HG03469 (cell line): ENCODE results near the gene GTSF1L.

Experiments
- ATAC-seq: cut with Tn5 transposase; IDR thresholded peaks from one replicate; pipeline ENCODE4 v1.9.1; 2021; ENCODE audit warnings: mild to moderate bottlenecking, moderate library complexity, moderate number of reproducible peaks; ENCODE audit not compliant: unreplicated experiment

GTSF1L gene

GRCh38 chr20:43746344-43747137, 19.7 kb upstream of the GTSF1L start:
- ATAC-seq = no peak

- no peak for ATAC-seq
These were observed 18.3 kb upstream of the GTSF1L start for GRCh38 chr20:43744966-43745730.

GRCh38 chr20:43744151-43744611, 17.4 kb upstream of the GTSF1L start:
- no peak for ATAC-seq

- no peak for ATAC-seq
These were observed 13.8 kb upstream of the GTSF1L start for GRCh38 chr20:43740642-43741041.

GRCh38 chr20:43739148-43739749, 12.4 kb upstream of the GTSF1L start:
- ATAC-seq = no peak

DNA sequence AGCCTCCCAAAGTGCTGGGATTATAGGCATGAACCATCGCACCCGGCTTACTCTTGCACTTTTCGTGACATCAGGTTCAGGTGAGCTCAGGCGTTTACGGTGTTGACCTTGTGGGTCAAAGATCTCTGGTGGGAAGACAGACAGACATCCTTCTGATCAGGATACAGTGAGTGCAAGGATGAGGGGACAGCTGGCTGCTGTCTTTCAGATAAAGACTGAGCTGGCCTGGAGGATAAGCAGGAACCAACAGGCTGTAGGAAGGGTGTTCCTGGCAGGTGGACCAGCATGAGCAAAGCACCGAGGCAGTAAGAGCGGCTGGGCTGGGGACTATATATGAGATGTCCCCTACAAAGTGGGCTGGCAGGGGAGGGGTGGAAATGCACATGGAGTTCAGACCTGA, 11.1 kb upstream of the GTSF1L start:
- no peak for ATAC-seq

DNA sequence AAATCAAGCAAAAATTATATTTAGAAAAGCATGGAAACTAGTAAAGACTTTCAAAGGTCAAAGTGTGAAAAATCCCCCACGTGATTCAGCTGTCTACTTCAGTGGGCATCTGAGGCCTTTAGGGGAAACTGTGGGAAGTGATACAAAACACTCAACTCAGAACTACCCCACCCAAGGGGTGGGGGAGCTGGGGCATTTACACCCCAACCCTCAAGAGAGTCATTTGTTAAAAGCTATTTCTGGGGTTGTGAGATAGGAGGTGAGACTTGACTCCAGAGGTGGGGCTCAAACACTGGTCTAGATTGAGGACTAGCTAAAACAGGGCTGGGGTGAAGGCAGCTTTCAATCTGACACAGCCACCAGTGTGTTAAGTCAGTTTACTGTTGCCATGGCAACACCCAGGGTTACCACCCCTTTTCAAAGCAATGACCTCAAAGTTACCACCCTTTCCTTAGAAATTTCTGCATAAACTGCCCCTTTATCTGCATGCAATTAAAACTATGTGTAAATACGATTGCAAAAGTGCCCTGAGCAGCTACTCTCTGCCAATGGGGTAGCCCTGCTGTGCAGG, 9.9 kb upstream of the GTSF1L start:
- ATAC-seq = peak; percentile 77

DNA sequence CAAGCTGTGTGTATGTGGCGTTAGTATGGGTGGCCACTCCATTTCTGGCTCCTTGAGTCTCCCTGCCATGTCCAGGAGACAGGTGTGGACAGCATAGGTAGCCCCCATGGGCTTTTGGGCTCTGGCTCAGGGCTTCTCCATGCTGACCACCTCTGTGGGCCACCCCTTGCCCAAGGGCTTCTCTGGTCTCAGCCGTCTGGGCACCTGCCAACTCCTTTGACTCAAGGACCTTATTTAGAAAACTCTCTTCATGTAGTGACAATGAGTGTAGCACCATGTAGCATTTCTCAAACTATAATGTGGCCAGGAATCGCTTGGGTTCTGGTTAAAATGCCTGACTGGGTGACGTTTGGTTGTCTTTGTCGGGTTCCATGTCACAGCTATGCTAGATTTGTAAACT, 5.1 kb upstream of the GTSF1L start:
- no peak for ATAC-seq

GRCh38 chr20:43731469-43731868, 4.7 kb upstream of the GTSF1L start:
- no peak for ATAC-seq

DNA sequence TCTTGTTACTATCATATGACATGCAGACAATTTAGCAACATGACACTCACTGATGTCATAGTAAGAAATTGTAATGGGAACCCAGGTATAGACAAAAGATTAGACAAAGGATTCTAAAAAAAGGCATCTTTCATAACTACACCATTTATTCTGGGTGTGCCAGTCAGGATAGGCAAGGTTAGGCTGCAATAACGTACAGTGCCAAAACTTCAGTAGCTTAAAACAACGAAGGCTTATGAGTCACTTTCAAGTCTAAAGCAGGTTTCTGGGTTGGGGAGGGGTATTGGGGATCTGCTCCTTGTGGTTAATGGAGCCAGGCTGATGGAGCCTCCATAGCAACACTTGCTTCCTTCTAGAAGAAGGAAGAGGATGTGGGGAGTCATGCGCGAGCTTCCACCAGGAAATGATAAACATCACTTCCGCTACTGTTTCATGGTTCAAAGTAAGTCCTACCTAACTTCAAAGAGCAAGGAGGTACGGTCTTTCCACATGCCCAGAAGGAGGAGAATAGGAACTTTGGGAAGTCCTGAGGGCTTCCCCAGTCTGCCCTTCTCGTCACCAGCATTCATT, 2.0 kb upstream of the GTSF1L start:
- ATAC-seq = no peak

DNA sequence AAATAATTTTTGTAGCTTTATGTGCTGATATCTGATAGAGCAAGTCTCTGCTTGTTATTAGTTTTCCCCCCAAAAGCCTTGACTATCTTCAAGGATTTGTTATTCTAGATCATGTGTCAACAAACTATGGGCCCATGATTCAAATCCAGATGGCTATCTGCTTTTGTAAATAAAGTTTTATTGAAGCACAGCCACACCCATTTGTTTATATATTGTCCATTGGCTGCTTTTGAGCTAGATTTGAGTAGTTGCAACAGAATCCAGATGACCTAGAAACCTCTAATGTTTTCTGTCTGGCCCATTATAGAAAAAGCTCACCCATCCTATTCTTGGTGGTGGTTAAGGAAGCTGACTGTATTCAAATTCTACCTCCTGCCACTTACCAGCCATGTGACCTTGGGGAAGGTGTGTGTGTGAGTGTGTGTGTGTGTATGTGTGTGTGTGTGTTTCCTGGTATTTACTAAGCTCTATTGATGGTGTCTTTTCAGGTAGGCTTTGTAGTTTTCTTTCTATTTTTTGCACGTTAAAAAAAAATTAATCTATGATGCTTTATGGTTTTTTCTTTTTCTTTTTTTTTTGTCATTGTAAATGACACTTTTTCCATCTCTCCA, 1.3 kb upstream of the GTSF1L start:
- no peak for ATAC-seq

- no peak for ATAC-seq
These were observed 469 bp downstream of the GTSF1L start for GRCh38 chr20:43726333-43726732.

DNA sequence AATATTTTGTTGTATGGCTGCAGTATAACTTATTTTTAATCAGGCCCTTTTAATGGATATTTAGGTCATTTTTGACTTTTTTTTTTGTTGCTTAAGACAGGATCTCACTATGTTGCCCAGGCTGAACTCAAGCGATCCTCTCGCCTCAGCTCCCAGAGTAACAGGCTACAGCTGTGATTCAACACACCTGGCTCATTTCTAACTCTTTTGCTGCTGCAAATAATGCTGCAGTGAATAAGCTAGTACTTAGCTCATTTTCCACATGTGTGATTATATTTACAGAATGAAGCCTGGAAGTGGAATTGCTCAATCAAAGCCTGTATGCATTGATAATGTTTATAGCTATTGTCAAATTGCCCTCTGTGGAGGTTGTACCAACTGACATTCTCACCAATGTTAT, 1.1 kb downstream of the GTSF1L start:
- no peak for ATAC-seq

- no peak for ATAC-seq
These were observed 2.4 kb downstream of the GTSF1L start for GRCh38 chr20:43724383-43724782.

DNA sequence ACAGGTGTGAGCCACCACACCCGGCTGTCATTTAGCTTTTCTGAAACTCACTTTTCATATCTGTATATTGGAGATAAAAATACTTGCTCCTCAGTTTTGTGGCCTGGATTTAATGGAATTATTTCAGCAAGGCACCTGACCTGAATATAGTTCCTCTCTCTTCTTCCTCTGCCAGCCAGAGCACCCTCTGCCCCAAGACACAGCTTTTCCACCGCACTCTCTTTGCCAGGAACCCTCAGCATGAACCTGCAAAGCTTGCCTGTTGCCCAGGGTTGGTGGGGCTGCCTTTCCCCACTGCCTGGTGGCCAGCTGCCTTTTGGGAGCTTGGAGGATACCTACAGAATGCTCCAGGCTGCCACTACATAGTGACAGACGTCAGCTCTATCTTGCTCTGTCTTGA, 3.1 kb downstream of the GTSF1L start:
- ATAC-seq = no peak

GRCh38 chr20:43723186-43723585, 3.6 kb downstream of the GTSF1L start:
- no peak for ATAC-seq

- ATAC-seq = no peak
These were observed 4.7 kb downstream of the GTSF1L start for GRCh38 chr20:43722153-43722505.

DNA sequence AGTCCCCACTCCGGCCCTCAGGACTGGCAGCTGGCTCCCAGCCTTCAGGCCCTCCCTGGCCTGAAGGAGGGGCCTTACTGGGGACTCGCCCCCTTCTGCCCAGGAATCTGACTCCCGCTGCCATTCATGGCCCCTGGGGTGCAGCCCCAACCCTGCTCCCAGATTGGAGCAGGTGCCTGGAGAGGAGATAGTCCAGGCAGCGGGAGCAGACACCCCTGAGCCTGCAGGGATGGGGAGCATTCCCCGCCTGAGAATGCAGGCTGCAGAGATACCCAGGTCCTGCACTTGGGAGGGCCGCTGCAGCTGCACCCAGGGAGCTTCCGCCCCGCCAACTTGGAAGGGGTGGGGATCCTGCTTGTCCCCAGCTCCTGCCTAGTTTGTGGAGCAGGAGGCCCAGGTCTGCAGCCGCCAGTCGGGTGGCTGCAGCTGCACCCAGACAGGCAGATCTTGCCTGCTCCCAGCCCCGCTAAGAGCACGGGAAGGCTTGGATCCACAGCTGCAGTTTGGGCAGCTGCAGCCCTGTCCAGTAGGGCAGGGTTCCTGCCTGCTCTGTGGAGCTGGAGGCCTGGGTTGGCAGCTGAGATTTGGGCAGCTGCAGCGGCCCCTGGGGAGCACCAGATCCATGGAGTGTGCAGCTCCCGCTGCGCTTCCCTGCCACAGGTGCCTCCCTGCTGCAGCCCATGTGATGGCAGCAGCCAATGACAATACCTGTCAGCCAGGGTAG, 5.2 kb downstream of the GTSF1L start:
- no peak for ATAC-seq

- ATAC-seq = no peak
These were observed 5.7 kb downstream of the GTSF1L start for GRCh38 chr20:43721097-43721428.

DNA sequence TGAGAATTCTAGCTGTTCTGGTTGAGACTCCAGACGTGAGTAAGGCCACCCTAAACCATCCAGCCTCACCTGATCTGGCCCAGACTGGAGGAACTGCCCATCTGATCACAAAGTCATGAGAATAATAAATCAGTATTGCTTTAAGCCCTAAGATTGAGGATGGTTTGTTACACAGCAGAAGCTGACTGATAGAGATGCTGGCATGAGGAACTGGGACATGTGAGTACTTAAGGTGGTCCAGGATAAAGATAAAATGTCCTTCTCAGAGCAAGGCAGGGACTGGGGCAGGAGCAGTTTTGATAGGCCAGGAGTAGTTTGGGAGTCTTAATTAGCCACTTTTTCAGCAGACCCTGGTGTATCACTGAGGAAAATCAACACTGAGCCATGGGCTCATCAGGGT, 6.8 kb downstream of the GTSF1L start:
- ATAC-seq = no peak
